Stimulated activated CD8-positive, alpha-beta memory T cell treated with anti-CD3 and anti-CD28 coated beads, Interleukin-15, amount 100 ng/mL, for 1 hour (primary cell): ENCODE measurements around the gene RXRA.

ENCODE experiments used
- DNase-seq: peaks from one replicate; pipeline ENCODE4 v3.0.0-alpha.2; 2020; ENCODE audit warnings: low read depth

Gene RXRA

DNA sequence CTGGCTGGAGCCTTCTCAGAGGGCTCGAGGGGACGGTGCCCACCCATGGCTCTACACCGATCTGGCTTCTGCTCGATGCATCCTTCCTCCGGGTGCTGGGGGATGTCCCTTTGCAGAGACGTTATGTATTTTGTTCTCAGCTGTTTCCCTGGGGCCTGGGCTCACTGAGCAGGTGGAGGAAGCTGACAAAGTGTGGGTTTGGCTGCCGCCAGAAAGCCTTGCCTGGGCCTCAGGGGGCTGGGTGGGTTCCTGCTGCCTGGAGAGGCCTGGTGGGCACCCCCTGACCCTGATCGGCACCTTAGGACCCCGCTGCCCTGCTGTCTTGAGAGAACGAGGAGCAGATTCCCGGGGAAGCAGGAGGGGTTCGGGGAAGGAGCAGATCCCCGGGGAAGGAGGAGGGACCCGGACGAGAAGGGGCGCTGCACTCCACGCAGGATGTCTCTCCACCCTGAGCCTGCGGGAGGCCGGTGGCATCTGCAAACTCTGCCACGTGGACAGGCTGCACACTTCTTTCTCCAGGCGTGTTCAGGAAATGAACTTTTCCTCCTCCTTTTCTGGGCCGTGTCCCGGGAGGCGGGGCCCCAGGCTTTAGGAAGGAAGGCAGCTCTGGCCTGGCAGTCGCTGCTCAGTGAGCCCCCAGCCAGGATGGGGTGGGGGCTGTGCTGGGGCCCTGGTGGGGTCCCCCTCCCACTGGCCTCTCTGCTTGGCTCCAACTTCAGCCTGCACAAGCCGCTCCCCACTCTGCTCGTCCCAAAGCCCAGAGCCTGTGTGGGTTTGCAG is 148.9 kb downstream of the RXRA start:
- DNase-seq, result no peak

- no peak for DNase-seq
Observed at GRCh38 chr9:134476272-134476941, 150.2 kb downstream of the RXRA start.

DNA sequence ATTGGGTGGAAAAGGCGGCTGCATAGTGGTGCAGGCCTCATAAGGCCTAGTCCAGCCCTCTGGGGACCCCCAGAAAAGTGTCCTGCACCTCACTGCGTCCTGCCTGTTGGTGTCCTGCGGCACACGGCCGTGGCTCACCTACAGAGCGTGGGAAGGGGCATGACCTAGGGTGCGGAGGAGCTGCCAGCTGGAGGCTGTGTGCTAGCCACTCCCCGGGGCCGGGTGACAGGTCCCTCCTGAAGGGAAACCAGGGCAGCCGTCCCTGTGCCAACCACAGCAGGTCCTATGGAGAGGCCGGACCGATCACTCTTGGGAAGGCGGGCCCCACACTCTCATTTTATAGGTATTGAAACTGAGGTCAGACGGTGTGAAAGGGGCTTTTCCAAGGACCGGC is 150.7 kb downstream of the RXRA start:
- no peak for DNase-seq

GRCh38 chr9:134477342-134477925 is 151.2 kb downstream of the RXRA start:
- no peak for DNase-seq

GRCh38 chr9:134477927-134478326 is 151.7 kb downstream of the RXRA start:
- no peak for DNase-seq

- DNase-seq, result no peak
Observed at GRCh38 chr9:134481762-134482161, 155.5 kb downstream of the RXRA start.

DNA sequence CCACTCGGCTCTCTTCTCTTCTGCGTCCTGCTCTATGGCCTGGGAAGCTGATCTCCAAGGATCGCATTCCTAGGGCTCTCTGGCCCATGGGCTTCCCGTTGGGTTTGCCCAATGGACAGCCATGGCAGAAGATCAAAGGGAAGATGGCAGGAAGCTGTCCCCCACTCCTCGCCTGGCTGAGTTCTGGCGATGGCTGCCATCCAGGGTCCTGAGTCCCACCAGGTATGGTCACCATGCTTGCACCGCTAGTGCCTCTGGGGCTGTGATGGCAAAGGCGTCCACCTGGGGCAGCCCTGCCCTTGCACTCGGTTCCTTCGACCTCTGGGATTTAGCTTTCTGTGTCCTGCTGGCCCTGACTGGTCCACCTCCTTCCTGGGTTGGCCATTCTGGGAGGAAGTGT is 156.0 kb downstream of the RXRA start:
- DNase-seq, result no peak

DNA sequence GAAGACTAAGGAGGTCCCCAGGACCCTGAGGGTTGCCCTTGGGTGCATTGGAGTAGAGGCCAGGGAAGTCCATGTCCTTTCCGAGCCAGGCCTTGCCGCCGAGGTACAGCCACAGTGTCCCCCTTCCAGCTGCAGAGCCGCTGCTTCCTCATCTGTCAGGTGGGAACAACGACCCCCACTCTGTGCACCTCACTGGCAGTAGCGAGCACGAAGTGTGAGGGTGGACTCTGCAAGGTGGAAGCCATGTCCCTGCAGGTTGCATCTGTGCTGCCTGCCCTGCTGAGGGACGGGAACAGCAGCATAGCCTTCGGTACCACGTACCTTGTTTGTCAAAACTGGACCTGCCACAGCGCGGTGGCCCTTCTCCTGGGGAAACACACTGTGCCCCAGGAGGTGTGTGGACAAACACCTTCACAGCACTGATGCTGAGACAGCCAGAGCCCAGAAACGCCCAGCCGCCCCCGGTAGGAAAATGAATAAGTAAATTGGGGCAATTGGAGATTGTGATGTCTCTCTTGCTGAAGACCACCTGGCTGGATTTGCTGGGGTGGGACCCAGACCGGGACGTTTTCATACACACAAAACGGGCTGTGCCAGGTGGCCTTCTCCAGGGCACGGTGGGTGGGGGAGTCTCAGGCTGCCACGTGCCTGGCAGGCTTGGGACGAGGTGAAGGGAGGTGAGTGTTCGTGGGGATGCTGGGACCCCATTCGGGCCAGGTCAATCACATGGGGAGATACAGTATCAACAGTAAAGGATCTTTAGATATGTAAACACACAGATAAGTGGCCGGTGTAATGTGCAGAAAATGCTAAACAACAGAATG is 157.3 kb downstream of the RXRA start:
- no peak for DNase-seq

GRCh38 chr9:134484479-134484878 is 158.2 kb downstream of the RXRA start:
- DNase-seq, result no peak

GRCh38 chr9:134485653-134486052 is 159.4 kb downstream of the RXRA start:
- DNase-seq, result no peak

- no peak for DNase-seq
Observed at GRCh38 chr9:134486143-134486591, 159.9 kb downstream of the RXRA start.

GRCh38 chr9:134486596-134486995 is 160.3 kb downstream of the RXRA start:
- DNase-seq, result no peak
